ENCODE results near the gene GDF9.

DNA sequence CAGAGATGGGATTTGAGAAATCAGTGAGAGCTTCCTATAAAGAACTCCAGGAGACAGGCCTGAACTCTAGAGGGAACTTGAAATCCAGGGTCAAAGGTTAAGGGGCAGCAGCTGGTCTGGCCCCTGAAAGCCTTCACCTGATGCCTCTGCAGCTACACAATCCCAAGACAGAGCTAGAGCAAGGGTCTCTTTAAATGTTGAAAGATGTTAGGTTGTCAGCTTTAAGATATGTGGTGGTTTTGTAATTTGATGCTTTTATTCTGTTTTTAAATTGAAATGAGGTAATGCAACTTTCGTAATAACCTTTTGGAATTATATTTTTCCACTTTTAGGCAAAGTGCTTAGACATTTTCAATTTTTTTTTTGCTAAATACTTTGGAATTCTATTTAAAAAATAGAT lies 50.8 kb downstream of the GDF9 start:
- TF ChIP-seq POLR2A (IDR thresholded peaks at IDR 0.05) (no peak), CTCF (IDR thresholded peaks at IDR 0.05) (no peak)

Measured in breast epithelium (tissue), 3 donors.